HL-60/S4 treated with retinoic acid at 250 ng/mL for 4 days and 3 days (cell line): ENCODE measurements around the gene TMEM87A.
"Not testable (repeated sequence)": the region's sequence is repeated elsewhere in the genome, so short reads cannot be mapped to it uniquely, and the experiment has no call there.

ENCODE experiments used
- in situ Hi-C: fragments of 300-500 bp; cut with MboI; formaldehyde crosslinking; loops from 2 replicates; pipeline ENCODE4 v1.7.0; 2022; ENCODE audit warnings: low sequenced_read_pairs

The TMEM87A gene

DNA sequence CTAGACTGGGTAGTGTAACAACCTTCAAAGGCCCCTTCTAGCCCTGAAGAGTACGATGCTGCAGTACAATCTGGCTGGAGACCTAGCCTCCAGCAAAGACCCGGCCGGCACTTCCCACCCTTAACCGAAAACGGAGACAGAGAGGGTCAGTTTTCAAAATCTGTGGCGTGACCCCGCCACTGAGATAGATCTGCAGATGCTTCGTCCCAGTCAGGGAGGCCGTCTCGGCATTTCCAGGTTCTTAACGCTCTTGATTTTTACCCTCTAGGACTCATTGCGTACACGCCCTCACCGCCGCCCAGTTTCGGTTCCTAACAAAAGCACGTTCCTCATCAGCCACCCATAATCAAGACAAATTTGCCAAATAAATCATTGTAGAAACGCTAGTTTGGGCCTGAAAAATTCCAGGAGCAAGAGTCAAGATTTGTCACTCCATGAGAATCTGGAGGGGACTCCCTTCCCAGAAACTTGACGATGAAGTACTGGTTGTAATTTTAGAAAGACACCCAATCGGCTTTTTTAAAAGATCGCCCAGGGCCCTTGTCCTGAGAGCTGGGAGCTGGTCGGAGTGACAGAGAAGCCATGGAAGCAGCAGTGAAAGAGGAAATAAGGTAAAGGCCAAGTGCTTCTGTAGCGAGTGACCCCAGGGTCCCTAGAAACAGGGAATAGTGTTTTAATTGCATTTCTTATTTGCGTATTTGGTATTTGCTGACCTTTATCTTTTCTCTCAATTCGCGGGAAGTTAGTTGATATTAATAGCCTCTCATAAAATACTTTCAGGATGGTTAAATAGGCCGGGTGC, 868 bp upstream of the TMEM87A start:
- in situ Hi-C loops: no loop called here

- in situ Hi-C loops: no loop called here
These were observed 2.2 kb downstream of the TMEM87A start for GRCh38 chr15:42270996-42271395.

- in situ Hi-C loops: no loop called here
These were observed 2.7 kb downstream of the TMEM87A start for GRCh38 chr15:42270551-42270950.

- in situ Hi-C loops: no loop called here
These were observed 5.9 kb downstream of the TMEM87A start for GRCh38 chr15:42267286-42267685.

DNA sequence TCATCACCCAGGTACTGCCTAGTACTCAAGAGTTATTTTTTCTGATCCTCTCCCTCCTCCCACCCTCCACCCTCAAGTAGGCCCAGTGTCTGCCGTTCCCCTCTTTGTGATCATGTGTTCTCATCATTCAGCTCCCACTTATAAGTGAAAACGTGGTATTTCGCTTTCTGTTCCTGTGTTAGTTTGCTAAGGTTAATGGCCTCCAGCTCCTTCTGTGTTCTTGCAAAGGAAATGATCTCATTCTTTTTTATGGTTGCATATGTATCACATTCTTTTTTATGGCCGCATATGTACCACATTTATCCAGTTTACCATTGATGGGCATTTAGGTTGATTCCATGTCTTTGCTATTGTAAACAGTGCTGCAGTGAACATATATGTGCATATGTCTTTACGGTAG, 8.4 kb downstream of the TMEM87A start:
- in situ Hi-C loops: no loop called here

- in situ Hi-C loops: no loop called here
These were observed 19.9 kb downstream of the TMEM87A start for GRCh38 chr15:42253300-42253699.

GRCh38 chr15:42240823-42241222, 32.4 kb downstream of the TMEM87A start:
- in situ Hi-C loops: no loop called here

GRCh38 chr15:42239528-42240182, 33.6 kb downstream of the TMEM87A start:
- in situ Hi-C loops: no loop called here

DNA sequence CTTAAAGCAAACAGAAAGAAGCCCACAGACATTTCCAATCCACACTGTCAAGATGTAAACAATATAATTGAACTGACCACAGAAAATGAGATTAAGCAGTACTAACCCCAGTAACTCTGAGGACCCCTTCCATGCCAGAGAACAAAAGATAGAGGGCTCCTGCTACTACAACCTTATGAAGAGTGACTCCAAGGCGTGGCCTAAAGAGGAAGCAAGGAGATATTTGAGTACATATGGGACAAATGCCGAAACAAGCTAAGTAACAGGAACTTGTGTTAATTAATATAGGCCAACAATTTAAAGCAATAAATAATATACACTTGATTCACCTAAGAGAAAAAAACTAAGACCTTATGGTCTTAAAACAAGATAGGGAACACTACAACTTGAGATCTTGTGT, 40.1 kb downstream of the TMEM87A start:
- in situ Hi-C loops: no loop called here

- in situ Hi-C loops: no loop called here
These were observed 40.6 kb downstream of the TMEM87A start for GRCh38 chr15:42232606-42233005.

GRCh38 chr15:42231088-42231487, 42.1 kb downstream of the TMEM87A start:
- in situ Hi-C loops: no loop called here

DNA sequence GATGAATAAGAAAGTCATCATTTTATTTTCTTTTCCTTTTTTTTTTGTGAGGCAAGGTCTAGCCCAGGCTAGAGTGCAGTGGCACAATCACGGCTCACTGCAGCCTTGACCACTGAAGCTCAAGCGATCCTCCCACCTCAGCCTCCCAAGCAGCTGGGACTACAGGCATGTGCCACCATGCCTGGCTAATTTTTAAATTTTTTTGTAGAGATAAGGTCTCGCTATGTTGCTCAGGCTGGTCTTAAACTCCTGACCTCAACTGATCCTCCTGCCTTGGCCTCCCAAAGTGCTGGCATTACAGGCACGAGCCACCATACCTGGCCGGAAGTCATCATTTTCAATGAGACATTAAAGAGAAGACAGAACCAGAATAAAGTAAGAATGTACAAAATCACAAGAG, 44.3 kb downstream of the TMEM87A start:
- in situ Hi-C loops: not testable (repeated sequence)

- in situ Hi-C loops: no loop called here
These were observed 45.2 kb downstream of the TMEM87A start for GRCh38 chr15:42228036-42228435.

GRCh38 chr15:42226648-42227047, 46.6 kb downstream of the TMEM87A start:
- in situ Hi-C loops: no loop called here

- in situ Hi-C loops: no loop called here
These were observed 53.0 kb downstream of the TMEM87A start for GRCh38 chr15:42220216-42220615.

DNA sequence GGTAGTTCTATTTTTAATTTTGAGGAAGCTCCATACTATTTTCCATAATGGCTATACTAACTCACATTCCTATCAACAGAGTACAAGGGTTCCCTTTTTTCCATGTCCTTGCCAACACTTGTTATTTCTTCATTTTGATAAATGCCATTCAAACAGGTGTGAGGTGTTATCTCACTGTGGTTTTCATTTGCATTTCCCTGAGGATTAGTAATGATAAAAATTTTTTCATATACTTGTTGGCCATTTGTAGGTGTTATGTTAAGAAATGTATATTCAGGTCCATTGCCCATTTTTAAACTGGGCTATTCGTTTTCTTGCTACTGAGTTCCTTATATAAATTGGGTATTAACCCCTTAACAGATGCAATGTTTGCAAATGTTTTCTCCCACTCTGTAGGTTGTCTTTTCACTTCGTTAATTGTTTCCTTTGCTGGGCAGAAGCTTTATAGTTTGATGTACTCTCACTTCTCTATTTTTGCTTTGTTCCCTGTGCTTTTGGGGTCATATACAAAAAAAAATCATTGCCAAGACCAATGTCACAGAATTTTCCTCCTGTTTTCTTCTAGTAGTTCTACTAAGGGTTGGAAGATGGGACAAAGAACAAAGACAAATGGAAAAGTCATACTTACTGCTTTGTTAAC, 54.2 kb downstream of the TMEM87A start:
- in situ Hi-C loops: no loop called here

GRCh38 chr15:42217568-42217967, 55.7 kb downstream of the TMEM87A start:
- in situ Hi-C loops: no loop called here

DNA sequence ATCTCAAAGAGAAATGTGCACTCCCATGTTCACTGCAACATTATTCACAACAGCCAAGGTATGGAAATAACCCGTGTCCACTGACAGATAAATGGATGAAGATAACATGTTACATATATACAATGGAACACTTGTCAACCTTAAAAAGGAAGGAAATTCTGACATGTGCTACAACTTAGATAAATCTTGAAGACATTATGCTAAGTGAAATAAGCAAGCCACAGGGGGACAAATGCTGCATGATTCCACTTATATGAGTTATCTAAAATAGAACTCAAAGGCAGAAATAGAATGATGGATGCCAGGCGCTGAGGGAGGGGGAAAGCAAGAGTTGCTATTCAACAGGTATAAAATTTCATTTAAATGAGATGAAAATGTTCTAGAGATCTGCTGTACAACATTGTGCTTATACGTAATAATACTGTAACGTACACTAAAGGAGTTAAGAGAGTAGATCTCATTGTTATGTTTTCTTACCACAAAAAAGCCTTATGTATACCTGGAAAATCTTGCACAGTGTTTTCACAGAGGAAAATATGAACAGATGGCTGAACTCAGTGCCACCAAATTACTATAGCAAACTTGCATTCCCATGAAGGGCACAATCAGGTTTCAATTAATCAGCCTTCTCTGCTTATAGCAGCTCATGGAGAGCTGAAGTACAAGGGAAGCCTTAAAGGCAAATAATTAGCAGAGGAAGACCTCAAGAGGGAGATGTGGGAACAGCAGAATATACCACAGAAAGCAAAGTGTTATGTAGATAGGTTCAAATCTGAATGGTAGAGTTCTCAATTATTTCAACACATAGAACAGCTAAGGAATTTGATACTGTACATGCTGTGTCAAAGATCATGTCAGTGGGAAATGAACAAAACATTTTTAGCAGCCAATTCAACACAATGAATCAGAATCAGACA, 57.1 kb downstream of the TMEM87A start:
- in situ Hi-C loops: no loop called here

DNA sequence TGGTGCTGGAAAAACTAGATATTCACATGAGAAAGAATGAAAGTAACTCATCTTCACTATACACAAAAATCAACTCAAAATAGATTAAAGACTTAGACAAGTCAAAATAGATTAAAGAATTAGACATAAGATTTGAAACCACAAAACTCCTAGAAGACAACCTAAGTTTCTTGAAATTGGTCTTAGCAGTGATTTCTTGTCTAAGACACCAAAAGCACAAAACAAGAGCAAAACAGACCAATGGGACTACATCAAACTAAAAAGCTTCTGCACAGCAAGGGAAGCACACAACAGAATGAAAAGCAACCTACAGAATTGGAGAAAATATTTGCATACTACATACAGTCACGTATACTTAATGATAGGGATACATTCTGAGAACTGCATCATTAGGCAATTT, 58.6 kb downstream of the TMEM87A start:
- in situ Hi-C loops: no loop called here

DNA sequence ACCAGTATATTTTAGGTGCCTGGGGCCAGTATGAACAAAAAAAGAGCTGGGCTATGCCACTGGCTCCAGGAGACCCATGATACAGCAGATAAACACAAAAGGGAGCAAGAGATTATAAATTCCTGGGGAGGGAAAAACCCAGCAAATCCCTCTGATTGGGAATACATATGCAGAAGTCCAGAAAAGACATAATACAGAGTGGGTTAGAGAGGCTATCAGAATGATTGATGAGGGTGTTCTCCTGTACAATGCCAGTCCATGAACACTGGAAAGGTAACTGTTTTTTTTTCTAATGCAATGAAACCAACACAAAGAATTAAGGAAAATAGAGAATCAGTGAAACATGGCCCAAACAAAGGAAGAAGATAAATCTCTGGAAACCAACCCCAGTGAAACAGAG, 59.7 kb downstream of the TMEM87A start:
- in situ Hi-C loops: no loop called here

- in situ Hi-C loops: no loop called here
These were observed 62.5 kb downstream of the TMEM87A start for GRCh38 chr15:42210696-42211095.
